ENCODE measurements around the gene TMEM51. TPM values are rescaled to one million over a fixed set of nuclear protein-coding genes. Genes with fewer than 3 reads are reported as not detected.

Gene TMEM51
- total RNA-seq, 1 experiment from 2014 or later: 10.4 TPM

DNA sequence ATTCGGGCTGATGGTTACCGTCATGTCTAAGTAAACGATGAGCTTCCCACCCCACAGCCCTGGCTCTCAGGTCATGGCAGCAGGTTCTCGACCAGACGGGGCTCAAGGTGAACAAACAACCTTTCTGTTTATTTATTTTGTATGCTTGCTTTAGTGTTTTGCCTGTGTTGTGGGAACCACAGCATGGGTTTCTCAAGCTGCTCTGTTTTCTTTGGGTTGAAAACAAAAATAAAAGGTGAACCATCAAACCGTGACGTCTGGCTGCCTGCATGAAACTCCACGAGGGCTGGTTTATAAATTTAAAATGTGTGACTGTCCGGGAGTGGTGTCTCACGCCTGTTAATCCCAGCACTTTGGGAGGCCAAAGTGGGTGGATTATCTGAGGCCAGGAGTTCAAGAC, 28.0 kb downstream of the TMEM51 start:
- no peak for ATAC-seq
- Mint-ChIP-seq H3K36me3 (no peaks in the 10 kb centered on the region), H3K27me3 (ENCODE audit: low read depth) (no peaks in the 10 kb centered on the region), H3K4me3 (no peak overlapping the region), H3K9me3 (no peaks in the 10 kb centered on the region), H3K4me1 (peaks cover 59% of the 10 kb centered on the region), H3K27ac (no peak overlapping the region; the same call in 1 of the 2 replicates)
- CTCF ChIA-PET: interaction anchor here (1.5 kb wide), 1 partner anchor 28 kb away, joined by 4 read pairs; the partner anchor contains the start of gene TMEM51
- POLR2A ChIA-PET: no interaction called here
- no peak for DNase-seq (ENCODE audit: low spot score)
- no peak for TF ChIP-seq ZNF232 (CRISPR knock-in tag; IDR thresholded peaks at IDR 0.05)
- no peak for TF ChIP-seq FOXK1 (CRISPR knock-in tag; IDR thresholded peaks at IDR 0.05)
- no peak for TF ChIP-seq ETV6 (CRISPR knock-in tag; IDR thresholded peaks at IDR 0.05)
- TF ChIP-seq SMAD3 (CRISPR knock-in tag; IDR thresholded peaks at IDR 0.05; ENCODE audit: borderline replicate concordance): no peak

DNA sequence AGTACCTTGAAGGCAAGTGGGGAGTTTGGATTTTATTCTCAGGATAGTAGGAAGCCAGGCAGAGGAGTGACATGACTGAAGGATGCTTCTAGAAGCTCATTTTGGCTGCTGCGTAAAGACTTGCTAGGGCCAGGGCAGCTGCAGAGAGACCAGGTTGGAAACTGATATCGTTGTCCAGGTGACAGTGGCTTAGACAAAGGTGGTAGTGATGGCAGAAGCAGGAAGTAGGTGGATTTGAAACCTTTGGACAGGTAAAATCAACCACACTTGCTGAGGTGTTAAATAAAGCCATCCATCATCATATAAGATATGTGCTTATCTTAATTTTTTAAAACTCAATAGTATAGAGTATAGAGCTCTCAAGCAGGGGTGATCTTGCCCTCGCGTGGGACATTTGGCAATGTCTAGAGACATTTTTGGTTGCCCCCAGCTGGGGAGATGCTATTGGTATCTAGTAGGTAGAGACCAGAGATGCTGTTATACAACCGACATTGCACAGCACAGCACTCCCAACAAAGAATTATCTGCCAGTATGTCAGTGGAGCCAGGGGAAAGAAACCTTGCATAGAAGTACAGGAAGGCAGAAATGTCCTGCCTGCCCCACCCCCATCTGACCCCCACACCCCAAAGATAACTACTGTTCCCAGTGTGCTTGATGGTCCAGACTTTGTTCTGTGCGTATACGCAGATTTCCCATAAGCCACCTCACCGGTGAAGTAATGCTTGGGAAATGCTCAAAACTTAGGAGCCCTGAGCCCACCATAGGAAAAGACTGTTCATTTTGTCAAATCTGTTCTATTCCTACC, 31.1 kb downstream of the TMEM51 start:
- no peak overlapping the region for H3K4me3 Mint-ChIP-seq
- DNase-seq (ENCODE audit: low spot score): no peak
- ChIA-PET CTCF (no interaction called here), POLR2A (no interaction called here)
- no peak for ATAC-seq
- TF ChIP-seq, protein P1, sequence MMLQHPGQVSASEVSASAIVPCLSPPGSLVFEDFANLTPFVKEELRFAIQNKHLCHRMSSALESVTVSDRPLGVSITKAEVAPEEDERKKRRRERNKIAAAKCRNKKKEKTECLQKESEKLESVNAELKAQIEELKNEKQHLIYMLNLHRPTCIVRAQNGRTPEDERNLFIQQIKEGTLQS (CRISPR knock-in tag; conservative IDR thresholded peaks at IDR 0.05): no peak
- TF ChIP-seq NR3C1 (CRISPR knock-in tag; conservative IDR thresholded peaks at IDR 0.05; ENCODE audit: low read depth) (no peak), FOXP1 (CRISPR knock-in tag; IDR thresholded peaks at IDR 0.05; ENCODE audit: borderline replicate concordance) (no peak)
- TF ChIP-seq, protein P2, sequence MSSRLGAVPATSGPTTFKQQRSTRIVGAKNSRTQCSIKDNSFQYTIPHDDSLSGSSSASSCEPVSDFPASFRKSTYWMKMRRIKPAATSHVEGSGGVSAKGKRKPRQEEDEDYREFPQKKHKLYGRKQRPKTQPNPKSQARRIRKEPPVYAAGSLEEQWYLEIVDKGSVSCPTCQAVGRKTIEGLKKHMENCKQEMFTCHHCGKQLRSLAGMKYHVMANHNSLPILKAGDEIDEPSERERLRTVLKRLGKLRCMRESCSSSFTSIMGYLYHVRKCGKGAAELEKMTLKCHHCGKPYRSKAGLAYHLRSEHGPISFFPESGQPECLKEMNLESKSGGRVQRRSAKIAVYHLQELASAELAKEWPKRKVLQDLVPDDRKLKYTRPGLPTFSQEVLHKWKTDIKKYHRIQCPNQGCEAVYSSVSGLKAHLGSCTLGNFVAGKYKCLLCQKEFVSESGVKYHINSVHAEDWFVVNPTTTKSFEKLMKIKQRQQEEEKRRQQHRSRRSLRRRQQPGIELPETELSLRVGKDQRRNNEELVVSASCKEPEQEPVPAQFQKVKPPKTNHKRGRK (CRISPR knock-in tag; IDR thresholded peaks at IDR 0.05; ENCODE audit: borderline replicate concordance): no peak
- TF ChIP-seq, protein P3, sequence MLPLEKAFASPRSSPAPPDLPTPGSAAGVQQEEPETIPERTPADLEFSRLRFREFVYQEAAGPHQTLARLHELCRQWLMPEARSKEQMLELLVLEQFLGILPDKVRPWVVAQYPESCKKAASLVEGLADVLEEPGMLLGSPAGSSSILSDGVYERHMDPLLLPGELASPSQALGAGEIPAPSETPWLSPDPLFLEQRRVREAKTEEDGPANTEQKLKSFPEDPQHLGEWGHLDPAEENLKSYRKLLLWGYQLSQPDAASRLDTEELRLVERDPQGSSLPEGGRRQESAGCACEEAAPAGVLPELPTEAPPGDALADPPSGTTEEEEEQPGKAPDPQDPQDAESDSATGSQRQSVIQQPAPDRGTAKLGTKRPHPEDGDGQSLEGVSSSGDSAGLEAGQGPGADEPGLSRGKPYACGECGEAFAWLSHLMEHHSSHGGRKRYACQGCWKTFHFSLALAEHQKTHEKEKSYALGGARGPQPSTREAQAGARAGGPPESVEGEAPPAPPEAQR (CRISPR knock-in tag; IDR thresholded peaks at IDR 0.05): no peak
- H3K27me3 Mint-ChIP-seq (ENCODE audit: low read depth): no peaks in the 10 kb centered on the region
- peaks cover 59% of the 10 kb centered on the region for H3K4me1 Mint-ChIP-seq
- H3K36me3 Mint-ChIP-seq: no peaks in the 10 kb centered on the region
- no peak overlapping the region; the same call in 1 of the 2 replicates for H3K27ac Mint-ChIP-seq
- H3K9me3 Mint-ChIP-seq: no peaks in the 10 kb centered on the region

DNA sequence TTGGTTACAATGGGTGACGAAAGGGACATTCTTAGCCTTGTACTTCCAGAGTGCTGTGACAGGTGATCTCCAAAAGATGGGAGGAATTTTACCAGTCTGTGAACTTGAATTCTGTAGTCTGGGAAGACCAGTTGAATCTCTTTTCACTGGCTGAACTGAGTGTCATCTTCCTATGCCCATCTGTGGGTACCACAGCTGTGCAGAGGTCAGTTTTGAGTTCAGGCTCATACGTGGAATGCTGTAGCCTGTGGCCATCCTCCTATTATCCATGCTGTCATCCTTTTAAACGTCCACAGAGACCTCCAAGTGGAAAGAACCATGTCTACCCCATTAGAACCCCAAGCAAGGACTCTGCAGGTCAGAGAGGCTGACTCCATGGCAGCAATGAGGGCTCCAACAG, 32.1 kb downstream of the TMEM51 start:
- no peak overlapping the region for H3K4me3 Mint-ChIP-seq
- H3K27me3 Mint-ChIP-seq (ENCODE audit: low read depth): no peaks in the 10 kb centered on the region
- peaks cover 57% of the 10 kb centered on the region for H3K4me1 Mint-ChIP-seq
- H3K9me3 Mint-ChIP-seq: no peaks in the 10 kb centered on the region
- POLR2A ChIA-PET: no interaction called here
- TF ChIP-seq, protein P4, sequence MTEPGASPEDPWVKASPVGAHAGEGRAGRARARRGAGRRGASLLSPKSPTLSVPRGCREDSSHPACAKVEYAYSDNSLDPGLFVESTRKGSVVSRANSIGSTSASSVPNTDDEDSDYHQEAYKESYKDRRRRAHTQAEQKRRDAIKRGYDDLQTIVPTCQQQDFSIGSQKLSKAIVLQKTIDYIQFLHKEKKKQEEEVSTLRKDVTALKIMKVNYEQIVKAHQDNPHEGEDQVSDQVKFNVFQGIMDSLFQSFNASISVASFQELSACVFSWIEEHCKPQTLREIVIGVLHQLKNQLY (CRISPR knock-in tag; IDR thresholded peaks at IDR 0.05): no peak
- TF ChIP-seq, protein P5, sequence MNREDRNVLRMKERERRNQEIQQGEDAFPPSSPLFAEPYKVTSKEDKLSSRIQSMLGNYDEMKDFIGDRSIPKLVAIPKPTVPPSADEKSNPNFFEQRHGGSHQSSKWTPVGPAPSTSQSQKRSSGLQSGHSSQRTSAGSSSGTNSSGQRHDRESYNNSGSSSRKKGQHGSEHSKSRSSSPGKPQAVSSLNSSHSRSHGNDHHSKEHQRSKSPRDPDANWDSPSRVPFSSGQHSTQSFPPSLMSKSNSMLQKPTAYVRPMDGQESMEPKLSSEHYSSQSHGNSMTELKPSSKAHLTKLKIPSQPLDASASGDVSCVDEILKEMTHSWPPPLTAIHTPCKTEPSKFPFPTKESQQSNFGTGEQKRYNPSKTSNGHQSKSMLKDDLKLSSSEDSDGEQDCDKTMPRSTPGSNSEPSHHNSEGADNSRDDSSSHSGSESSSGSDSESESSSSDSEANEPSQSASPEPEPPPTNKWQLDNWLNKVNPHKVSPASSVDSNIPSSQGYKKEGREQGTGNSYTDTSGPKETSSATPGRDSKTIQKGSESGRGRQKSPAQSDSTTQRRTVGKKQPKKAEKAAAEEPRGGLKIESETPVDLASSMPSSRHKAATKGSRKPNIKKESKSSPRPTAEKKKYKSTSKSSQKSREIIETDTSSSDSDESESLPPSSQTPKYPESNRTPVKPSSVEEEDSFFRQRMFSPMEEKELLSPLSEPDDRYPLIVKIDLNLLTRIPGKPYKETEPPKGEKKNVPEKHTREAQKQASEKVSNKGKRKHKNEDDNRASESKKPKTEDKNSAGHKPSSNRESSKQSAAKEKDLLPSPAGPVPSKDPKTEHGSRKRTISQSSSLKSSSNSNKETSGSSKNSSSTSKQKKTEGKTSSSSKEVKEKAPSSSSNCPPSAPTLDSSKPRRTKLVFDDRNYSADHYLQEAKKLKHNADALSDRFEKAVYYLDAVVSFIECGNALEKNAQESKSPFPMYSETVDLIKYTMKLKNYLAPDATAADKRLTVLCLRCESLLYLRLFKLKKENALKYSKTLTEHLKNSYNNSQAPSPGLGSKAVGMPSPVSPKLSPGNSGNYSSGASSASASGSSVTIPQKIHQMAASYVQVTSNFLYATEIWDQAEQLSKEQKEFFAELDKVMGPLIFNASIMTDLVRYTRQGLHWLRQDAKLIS (CRISPR knock-in tag; IDR thresholded peaks at IDR 0.05; ENCODE audit: borderline replicate concordance): no peak
- TF ChIP-seq, protein P6, sequence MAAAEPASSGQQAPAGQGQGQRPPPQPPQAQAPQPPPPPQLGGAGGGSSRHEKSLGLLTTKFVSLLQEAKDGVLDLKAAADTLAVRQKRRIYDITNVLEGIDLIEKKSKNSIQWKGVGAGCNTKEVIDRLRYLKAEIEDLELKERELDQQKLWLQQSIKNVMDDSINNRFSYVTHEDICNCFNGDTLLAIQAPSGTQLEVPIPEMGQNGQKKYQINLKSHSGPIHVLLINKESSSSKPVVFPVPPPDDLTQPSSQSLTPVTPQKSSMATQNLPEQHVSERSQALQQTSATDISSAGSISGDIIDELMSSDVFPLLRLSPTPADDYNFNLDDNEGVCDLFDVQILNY (CRISPR knock-in tag; IDR thresholded peaks at IDR 0.05): no peak
- no peak for TF ChIP-seq CBFB (CRISPR knock-in tag; IDR thresholded peaks at IDR 0.05; ENCODE audit: low read depth)
- TF ChIP-seq MYBL2 (CRISPR knock-in tag; IDR thresholded peaks at IDR 0.05): no peak
- ATAC-seq (no peak), DNase-seq (ENCODE audit: low spot score) (no peak)
- CTCF ChIA-PET: interaction anchor here (1.5 kb wide), 1 partner anchor 87 kb away, joined by 4 read pairs; no protein-coding TSS in a partner anchor
- H3K27ac Mint-ChIP-seq: peak overlapping the region; percentile 14; the same call in 1 of the 2 replicates
- no peaks in the 10 kb centered on the region for H3K36me3 Mint-ChIP-seq
